Measurements from ENCODE around the gene MARVELD1. TPM values are rescaled to one million over a fixed set of nuclear protein-coding genes. Genes with fewer than 3 reads are reported as not detected.

MARVELD1 gene
- total and polyA plus RNA-seq, 2 of the 8 experiments (the other 6 are each of a cell fraction or from before 2014, with no cell fraction given) = 28.1 to 37.3 TPM

DNA sequence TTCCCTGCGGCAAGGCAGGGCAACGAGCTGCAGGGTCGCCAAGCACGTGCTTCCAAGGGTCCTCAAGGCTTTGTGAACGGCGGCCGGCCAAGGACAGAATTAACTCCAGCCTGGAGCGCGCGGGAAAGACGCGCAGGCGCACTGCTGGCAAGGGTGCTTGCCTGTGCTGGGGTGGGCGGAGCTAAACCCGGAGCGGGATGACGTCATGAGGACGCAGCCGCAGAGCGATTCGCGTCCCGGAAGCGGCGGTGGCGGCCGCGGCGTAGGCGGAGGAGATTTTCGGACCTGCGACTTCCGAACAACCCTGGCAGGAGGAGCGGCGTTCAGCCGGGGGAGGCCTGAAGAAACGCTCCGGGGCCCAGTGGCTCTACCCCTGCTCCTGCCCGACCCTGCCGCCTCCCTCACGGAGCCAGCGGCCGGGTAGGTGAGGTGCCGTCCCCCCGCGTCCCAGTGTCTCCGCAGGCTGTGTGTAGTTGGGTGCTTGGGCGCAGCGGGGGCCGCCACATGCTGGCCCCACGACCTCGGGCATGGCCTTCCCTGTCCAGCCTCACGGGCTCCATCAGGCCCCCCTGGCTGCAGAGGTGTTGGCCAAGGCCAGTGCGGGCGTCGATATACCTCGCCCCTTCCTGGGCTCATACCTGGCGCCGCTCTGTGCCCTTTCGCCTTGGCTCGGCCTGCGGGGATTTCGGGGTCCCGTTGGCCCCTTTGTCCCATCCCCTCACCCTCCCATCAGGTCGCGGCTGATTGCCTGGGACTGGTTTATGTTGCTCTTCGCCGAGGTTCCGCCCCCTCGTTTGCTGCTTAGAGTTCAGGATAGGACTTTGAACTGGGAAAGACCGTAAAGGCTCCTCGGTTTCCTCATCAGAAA, 23.6 kb downstream of the MARVELD1 start, which contains the start of gene ZFYVE27 (continued):
- TF ChIP-seq KDM1A (IDR thresholded peaks at IDR 0.05; ENCODE audit: borderline replicate concordance, low read length) (0 out of 2 replicates have a peak, but pooled peaks have one; percentile 55), YY1 (IDR thresholded peaks at IDR 0.05; ENCODE audit: low read depth, low read length) (no peak), POU5F1 (IDR thresholded peaks at IDR 0.05; ENCODE audit: low read depth, low read length) (no peak), TBP (IDR thresholded peaks at IDR 0.05; ENCODE audit: low read depth, low read length) (no peak; the same call in 1 of the 2 replicates), TAF7 (optimal IDR thresholded peaks at IDR 0.05; ENCODE audit: borderline replicate concordance, low read depth, low read length) (peak; percentile 82), JUND (IDR thresholded peaks at IDR 0.05; ENCODE audit: low read length) (peak; percentile 99), POLR2A (IDR thresholded peaks at IDR 0.05; ENCODE audit: control extremely low read depth in 1 of 2, low read depth in 2 of 2, low read length in 2 of 2) (peak in 1 of 2 experiments; percentile 83; a peak in 2 of 3 replicates), CBX5 (IDR thresholded peaks at IDR 0.05; ENCODE audit: low read depth, low read length) (no peak), BRCA1 (IDR thresholded peaks at IDR 0.05; ENCODE audit: low read depth, low read length) (no peak), GABPA (IDR thresholded peaks at IDR 0.05; ENCODE audit: borderline replicate concordance, insufficient read depth, low read length) (no peak), SAP30 (IDR thresholded peaks at IDR 0.05; ENCODE audit: insufficient read depth, insufficient replicate concordance, low read length) (peak; percentile 80)
- TF ChIP-seq, protein P1, sequence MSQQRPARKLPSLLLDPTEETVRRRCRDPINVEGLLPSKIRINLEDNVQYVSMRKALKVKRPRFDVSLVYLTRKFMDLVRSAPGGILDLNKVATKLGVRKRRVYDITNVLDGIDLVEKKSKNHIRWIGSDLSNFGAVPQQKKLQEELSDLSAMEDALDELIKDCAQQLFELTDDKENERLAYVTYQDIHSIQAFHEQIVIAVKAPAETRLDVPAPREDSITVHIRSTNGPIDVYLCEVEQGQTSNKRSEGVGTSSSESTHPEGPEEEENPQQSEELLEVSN (IDR thresholded peaks at IDR 0.05) = peak; percentile 100
- TF ChIP-seq, protein P2, sequence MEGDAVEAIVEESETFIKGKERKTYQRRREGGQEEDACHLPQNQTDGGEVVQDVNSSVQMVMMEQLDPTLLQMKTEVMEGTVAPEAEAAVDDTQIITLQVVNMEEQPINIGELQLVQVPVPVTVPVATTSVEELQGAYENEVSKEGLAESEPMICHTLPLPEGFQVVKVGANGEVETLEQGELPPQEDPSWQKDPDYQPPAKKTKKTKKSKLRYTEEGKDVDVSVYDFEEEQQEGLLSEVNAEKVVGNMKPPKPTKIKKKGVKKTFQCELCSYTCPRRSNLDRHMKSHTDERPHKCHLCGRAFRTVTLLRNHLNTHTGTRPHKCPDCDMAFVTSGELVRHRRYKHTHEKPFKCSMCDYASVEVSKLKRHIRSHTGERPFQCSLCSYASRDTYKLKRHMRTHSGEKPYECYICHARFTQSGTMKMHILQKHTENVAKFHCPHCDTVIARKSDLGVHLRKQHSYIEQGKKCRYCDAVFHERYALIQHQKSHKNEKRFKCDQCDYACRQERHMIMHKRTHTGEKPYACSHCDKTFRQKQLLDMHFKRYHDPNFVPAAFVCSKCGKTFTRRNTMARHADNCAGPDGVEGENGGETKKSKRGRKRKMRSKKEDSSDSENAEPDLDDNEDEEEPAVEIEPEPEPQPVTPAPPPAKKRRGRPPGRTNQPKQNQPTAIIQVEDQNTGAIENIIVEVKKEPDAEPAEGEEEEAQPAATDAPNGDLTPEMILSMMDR (IDR thresholded peaks at IDR 0.05; ENCODE audit: control extremely low read depth in 1 of 3, insufficient read depth in 1 of 3, low read depth in 1 of 3, low read length in 3 of 3) = no peak
